Kidney (tissue), 14 donors: ENCODE results near the gene URB1. TPM values are rescaled to one million over a fixed set of nuclear protein-coding genes. Genes with fewer than 3 reads are reported as not detected.

ENCODE experiments used
- DNase-seq, 5 donors: peaks; one replicate each; pipeline ENCODE4 v3.0.0-alpha.2; 2013 to 2020
- FAIRE-seq: peaks from 2 replicates; lab custom pipeline; 2012; peaks lifted over from hg19 to GRCh38; lab: Jason Lieb, UNC
- H3K27ac ChIP-seq, 2 donors: one replicate each; pipeline ENCODE4 v1.7.0; 2013; ENCODE audit warnings: low read depth in 2 of 2, low read length in 2 of 2, inconsistent platforms in 1 of 2
- H3K27me3 ChIP-seq: one replicate; pipeline ENCODE4 v1.7.1; 2013; ENCODE audit warnings: low read length, inconsistent platforms; ENCODE audit not compliant: control insufficient read depth, insufficient read depth
- H3K36me3 ChIP-seq, 3 donors: one replicate each; pipeline versions ENCODE4 v1.7.0 to v1.7.1; 2013; ENCODE audit warnings: low read length in 3 of 3, control low read depth in 1 of 3, inconsistent platforms in 1 of 3; ENCODE audit not compliant: insufficient read depth in 3 of 3, control insufficient read depth in 2 of 3
- H3K4me1 ChIP-seq, 3 donors: one replicate each; pipeline versions ENCODE4 v1.7.0 to v1.7.1; 2013; ENCODE audit warnings: low read length in 3 of 3, inconsistent platforms in 1 of 3, low read depth in 1 of 3; ENCODE audit not compliant: control insufficient read depth in 2 of 3, insufficient read depth in 2 of 3
- H3K4me3 ChIP-seq, 3 donors: one replicate each; pipeline versions ENCODE4 v1.7.0 to v1.8.1; 2013; ENCODE audit warnings: low read length in 3 of 3, control low read depth in 1 of 3, inconsistent platforms in 1 of 3
- H3K9ac ChIP-seq, 3 donors: one replicate each; pipeline versions ENCODE4 v1.7.0 to v1.7.1; 2013; ENCODE audit warnings: low read length in 3 of 3, control low read depth in 1 of 3, inconsistent platforms in 1 of 3
- H3K9me3 ChIP-seq, 3 donors: one replicate each; pipeline versions ENCODE4 v1.7.0 to v1.7.1; 2013; ENCODE audit warnings: low read length in 3 of 3, control low read depth in 1 of 3, inconsistent platforms in 1 of 3; ENCODE audit not compliant: control insufficient read depth in 2 of 3, insufficient read depth in 1 of 3
- intact Hi-C: fragments of 100-400 bp; cut with DNase I; formaldehyde crosslinking; loops from one replicate; pipeline ENCODE4 v1.11.1; 2022
- polyA plus RNA-seq: library from polyadenylated mRNA; stranded (reverse); fragments of 350-450 nt; fragmentation: Illumina TruSeq; extraction: RNeasy Lipid Tissue Mini Kit (QIAGEN cat#74804); gene quantifications from one replicate; pipeline ENCODE4 v1.2.3, GENCODE V29; 2014; ENCODE audit warnings: low read depth, low replicate concordance; ENCODE audit not compliant: insufficient read depth
- total RNA-seq: library from RNA; stranded (reverse); fragmentation: NEBNext Ultra II Directional; extraction: Animal tissue kit (Norgen Biotek cat#: 25700); gene quantifications from one replicate; pipeline ENCODE4 v1.2.1, GENCODE V29; 2021
- TF ChIP-seq, protein P1 (sequence below): IDR thresholded peaks from 3 replicates; pipeline ENCODE4 v1.5.1; 2012; ENCODE audit warnings: mild to moderate bottlenecking, moderate library complexity, borderline replicate concordance; ENCODE audit not compliant: insufficient read depth; ENCODE audit errors: extremely low read depth
- donor health status: control.
- donor health status: control.
- donor health status: control.
- donor health status: control.
- donor health status: control.
- donor health status: DM: yes; HTN: yes; CAD: no.
- donor health status: Normal renal cell carcinoma (clear cell type).

URB1 gene
- total and polyA plus RNA-seq, 2 donors from 2014 or later: 1.7 to 15.0 TPM

DNA sequence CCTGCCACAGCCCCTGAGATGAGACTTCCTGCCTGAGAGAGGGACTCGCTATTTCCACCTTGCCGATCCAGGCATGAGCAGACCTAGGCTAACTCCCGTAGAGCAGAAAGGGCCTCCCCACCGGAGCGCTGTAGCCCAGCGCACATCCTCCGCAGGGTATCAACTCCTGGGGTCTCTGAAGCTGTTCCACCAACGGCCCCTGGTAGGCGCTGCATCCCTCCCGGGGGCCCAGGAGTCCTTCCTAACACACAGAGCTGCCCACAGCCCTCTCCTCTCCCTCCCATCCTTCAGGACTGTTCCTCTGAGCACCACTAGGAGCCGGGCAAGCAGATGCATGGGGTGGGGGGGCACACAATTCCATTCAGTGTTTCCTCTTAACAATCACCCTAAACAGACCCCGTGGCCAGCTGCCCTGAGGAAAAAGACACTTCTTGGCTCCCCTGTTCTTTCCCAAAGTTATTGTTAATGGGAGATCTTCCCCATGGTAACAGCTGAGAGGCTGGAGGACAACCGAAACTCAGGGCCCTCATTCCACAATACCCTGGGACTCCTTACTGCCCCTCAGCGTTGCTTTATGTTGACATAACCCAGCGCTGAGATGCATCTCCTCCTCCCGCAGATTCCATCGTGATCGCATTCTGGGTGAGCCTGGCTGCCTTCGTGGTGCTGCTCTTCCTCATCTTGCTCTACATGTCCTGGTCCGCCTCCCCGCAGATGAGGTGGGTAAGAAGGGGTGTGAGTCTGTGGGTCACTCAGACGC is 86.6 kb downstream of the URB1 start:
- no peak for FAIRE-seq

DNA sequence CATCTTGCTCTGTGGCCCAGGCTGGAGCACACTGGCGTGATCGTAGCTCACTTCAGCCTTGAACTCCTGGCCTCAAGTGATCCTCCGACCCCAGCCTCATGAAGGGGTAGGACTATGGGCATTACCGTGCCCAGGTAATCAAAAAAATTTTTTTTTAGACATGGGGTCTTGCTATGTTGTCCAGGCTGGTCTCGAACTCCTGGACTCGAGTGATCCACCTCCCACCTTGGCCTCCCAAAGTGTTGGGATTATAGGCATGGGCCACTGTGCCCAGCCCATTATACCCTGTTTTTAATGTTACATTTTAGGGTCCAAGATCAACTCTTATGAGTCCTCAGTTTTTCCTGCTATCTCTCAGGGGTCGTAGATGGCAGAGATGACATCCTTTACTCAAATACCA is 87.8 kb downstream of the URB1 start:
- H3K27ac ChIP-seq: no peak overlapping the region
- intact Hi-C loops: no loop called here

More for the DNA sequence above, 86.6 kb downstream of the URB1 start:
- no peaks in the 10 kb centered on the region for H3K27me3 ChIP-seq
- TF ChIP-seq, protein P1, sequence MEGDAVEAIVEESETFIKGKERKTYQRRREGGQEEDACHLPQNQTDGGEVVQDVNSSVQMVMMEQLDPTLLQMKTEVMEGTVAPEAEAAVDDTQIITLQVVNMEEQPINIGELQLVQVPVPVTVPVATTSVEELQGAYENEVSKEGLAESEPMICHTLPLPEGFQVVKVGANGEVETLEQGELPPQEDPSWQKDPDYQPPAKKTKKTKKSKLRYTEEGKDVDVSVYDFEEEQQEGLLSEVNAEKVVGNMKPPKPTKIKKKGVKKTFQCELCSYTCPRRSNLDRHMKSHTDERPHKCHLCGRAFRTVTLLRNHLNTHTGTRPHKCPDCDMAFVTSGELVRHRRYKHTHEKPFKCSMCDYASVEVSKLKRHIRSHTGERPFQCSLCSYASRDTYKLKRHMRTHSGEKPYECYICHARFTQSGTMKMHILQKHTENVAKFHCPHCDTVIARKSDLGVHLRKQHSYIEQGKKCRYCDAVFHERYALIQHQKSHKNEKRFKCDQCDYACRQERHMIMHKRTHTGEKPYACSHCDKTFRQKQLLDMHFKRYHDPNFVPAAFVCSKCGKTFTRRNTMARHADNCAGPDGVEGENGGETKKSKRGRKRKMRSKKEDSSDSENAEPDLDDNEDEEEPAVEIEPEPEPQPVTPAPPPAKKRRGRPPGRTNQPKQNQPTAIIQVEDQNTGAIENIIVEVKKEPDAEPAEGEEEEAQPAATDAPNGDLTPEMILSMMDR: no peak
- H3K9me3 ChIP-seq: no peaks in the 10 kb centered on the region
- H3K36me3 ChIP-seq: no peaks in the 10 kb centered on the region
- H3K9ac ChIP-seq: no peak overlapping the region
- peak in 3 of 5 donors; percentile 22 to 41 (median 29) for DNase-seq
- H3K4me3 ChIP-seq: no peak overlapping the region
- H3K4me1 ChIP-seq: no peaks in the 10 kb centered on the region
- intact Hi-C loops: no loop called here
- no peak overlapping the region for H3K27ac ChIP-seq

DNA sequence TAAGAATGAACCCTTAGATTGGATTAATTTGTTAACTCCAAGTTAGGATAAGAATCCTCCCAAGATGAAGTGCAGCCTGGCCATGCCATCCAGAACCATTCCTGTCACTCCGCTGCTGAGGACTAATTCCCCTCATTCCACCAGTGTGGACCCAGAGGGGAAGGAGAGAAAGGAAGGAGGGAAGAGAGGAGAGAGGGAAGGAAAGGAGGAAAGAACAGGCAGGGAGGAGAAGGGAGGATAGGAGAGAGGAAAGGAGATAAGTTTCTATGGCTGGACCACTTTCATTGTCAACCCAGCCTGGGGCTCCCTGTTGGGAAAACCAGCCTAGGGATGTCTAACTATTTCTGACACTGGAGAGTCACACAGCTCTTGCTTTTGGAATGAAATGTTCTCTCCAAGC is 89.4 kb downstream of the URB1 start:
- H3K4me1 ChIP-seq: no peaks in the 10 kb centered on the region
- no peak for FAIRE-seq
- DNase-seq: no peak
- no peaks in the 10 kb centered on the region for H3K36me3 ChIP-seq
- no peak overlapping the region for H3K27ac ChIP-seq
- no peaks in the 10 kb centered on the region for H3K27me3 ChIP-seq
- H3K4me3 ChIP-seq: no peak overlapping the region
- TF ChIP-seq, protein P1: no peak
- no peaks in the 10 kb centered on the region for H3K9me3 ChIP-seq
- H3K9ac ChIP-seq: no peak overlapping the region
- intact Hi-C loops: no loop called here

More for the DNA sequence above, 87.8 kb downstream of the URB1 start:
- TF ChIP-seq, protein P1: no peak
- DNase-seq: no peak
- no peaks in the 10 kb centered on the region for H3K36me3 ChIP-seq
- no peaks in the 10 kb centered on the region for H3K27me3 ChIP-seq
- H3K9me3 ChIP-seq: no peaks in the 10 kb centered on the region
- H3K4me3 ChIP-seq: no peak overlapping the region
- H3K4me1 ChIP-seq: no peaks in the 10 kb centered on the region
- H3K9ac ChIP-seq: no peak overlapping the region
- no peak for FAIRE-seq
